Measurements from ENCODE around the gene LARP1. TPM values are rescaled to one million over a fixed set of nuclear protein-coding genes. Genes with fewer than 3 reads are reported as not detected.

The LARP1 gene
- total and polyA plus RNA-seq, 9 of the 15 experiments (the other 6 are each of a cell fraction or from before 2014, with no cell fraction given) = 22.6 to 300 (median 92.0) TPM

GRCh38 chr5:154860765-154861164 lies 105.6 kb downstream of the LARP1 start:
- WGBS (ENCODE audit: insufficient coverage, low coverage, missing lambda C conversion rate) = 51% methylated on average over 4 of the region's 4 CpGs
- peak overlapping the region; percentile 88 for H3K4me3 ChIP-seq
- FAIRE-seq (no peak), ATAC-seq (no peak), DNase-seq (ENCODE audit: extremely low read depth in 1 of 4, low spot score in 3 of 4) (no peak)
- intact Hi-C loops (cut with micrococcal nuclease) (no loop called here), in situ Hi-C loops (cut with MboI) (no loop called here)
- TF ChIP-seq ETV1 (tag; conservative IDR thresholded peaks at IDR 0.05; ENCODE audit: low read depth) = no peak
- no peak for TF ChIP-seq ETS1 (conservative IDR thresholded peaks at IDR 0.05; ENCODE audit: control insufficient read depth, low read depth, low read length)
- TF ChIP-seq BRF2 (IDR thresholded peaks at IDR 0.05; ENCODE audit: borderline replicate concordance, insufficient read depth, insufficient read length) = no peak
- no peak for TF ChIP-seq LEF1 (IDR thresholded peaks at IDR 0.05)
- TF ChIP-seq ATF4 (CRISPR knock-in tag; IDR thresholded peaks at IDR 0.05) = no peak
- TF ChIP-seq THRAP3 (IDR thresholded peaks at IDR 0.05; ENCODE audit: borderline replicate concordance) = no peak
- TF ChIP-seq KAT2B (IDR thresholded peaks at IDR 0.05; ENCODE audit: low read depth, low read length) = no peak
- TF ChIP-seq ZNF140 (CRISPR knock-in tag; IDR thresholded peaks at IDR 0.05) = no peak
- no peak for TF ChIP-seq TCF7L2 (IDR thresholded peaks at IDR 0.05; ENCODE audit: low read depth, low read length)
- no peak for TF ChIP-seq ZNF133 (CRISPR knock-in tag; IDR thresholded peaks at IDR 0.05)
- no peak for TF ChIP-seq ZBTB26 (CRISPR knock-in tag; IDR thresholded peaks at IDR 0.05)
- no peak for TF ChIP-seq ZNF121 (CRISPR knock-in tag; conservative IDR thresholded peaks at IDR 0.05)
- no peak for TF ChIP-seq GATAD2A (IDR thresholded peaks at IDR 0.05)
- no peak for TF ChIP-seq THAP7 (CRISPR knock-in tag; IDR thresholded peaks at IDR 0.05)
- TF ChIP-seq RBM17 (IDR thresholded peaks at IDR 0.05; ENCODE audit: borderline replicate concordance, low read depth, low read length) = no peak
- no peak for TF ChIP-seq ZNF764 (CRISPR knock-in tag; IDR thresholded peaks at IDR 0.05; ENCODE audit: low read depth)
- POLR2A ChIA-PET = interaction anchor here (1.7 to 1.8 kb wide), 2 partner anchors 16 to 20 kb away, joined by 3 to 11 read pairs; no protein-coding TSS in a partner anchor
- no peaks in the 10 kb centered on the region for H3K9me3 ChIP-seq (replicated peaks; ENCODE audit: control insufficient read depth, insufficient read depth, low read depth, low read length)
- H3K4me2 ChIP-seq (ENCODE audit: insufficient read depth, low read length) = peak overlapping the region; percentile 96; the same call in 1 of the 2 replicates
- H3K27me3 ChIP-seq (ENCODE audit: control insufficient read depth in 2 of 2, insufficient read depth in 2 of 2, low read length in 2 of 2) = no peaks in the 10 kb centered on the region
- no peak overlapping the region for H2AFZ ChIP-seq (ENCODE audit: low read depth, low read length)
- H3K4me1 ChIP-seq (replicated peaks in 1 of 2; ENCODE audit: control insufficient read depth in 2 of 2, insufficient read depth in 2 of 2, low read length in 2 of 2) = peaks cover 17 to 30% of the 10 kb centered on the region in 2 experiments; a peak in 4 of 5 replicates
- peak overlapping the region in 1 of 2 experiments; percentile 9; a peak in 1 of 4 replicates for H3K9ac ChIP-seq (ENCODE audit: insufficient read depth in 1 of 2, low read depth in 2 of 2, low read length in 2 of 2)
- CTCF ChIA-PET (ENCODE audit: low intra/inter-chr PET ratio) = no interaction called here
- H3K79me2 ChIP-seq (ENCODE audit: control insufficient read depth, insufficient read depth, low read length) = peaks cover 71% of the 10 kb centered on the region
- H4K20me1 ChIP-seq (replicated peaks; ENCODE audit: control insufficient read depth, insufficient read depth, low read length) = no peaks in the 10 kb centered on the region; the same call in 1 of the 2 replicates
- H3K27ac ChIP-seq (ENCODE audit: extremely low read depth, low read depth, low read length) = no peak overlapping the region
- peaks cover 38% of the 10 kb centered on the region for H3K36me3 ChIP-seq (ENCODE audit: control insufficient read depth, insufficient read depth, low read length)
- H3K9me1 ChIP-seq (ENCODE audit: control insufficient read depth, insufficient read depth, low read length) = no peaks in the 10 kb centered on the region
- BruUV-seq (replicated peaks) = no TSS peak
